OCI-LY7 (cell line): ENCODE data around the gene SLC37A1.

Experiments
- CTCF ChIP-seq: fragments of 200-600 bp; sonication (generic); conservative IDR thresholded peaks from 2 replicates; pipeline ENCODE4 v1.5.1; 2014; ENCODE audit warnings: mild to moderate bottlenecking, antibody characterized with exemption, low read length, moderate library complexity, mixed read lengths
- EZH2phosphoT487 ChIP-seq: fragments of 200-600 bp; sonication (generic); IDR thresholded peaks from 2 replicates; pipeline ENCODE4 v1.6.1; 2018; ENCODE audit warnings: low read depth, borderline replicate concordance, mild to moderate bottlenecking, mixed run types, antibody characterized with exemption, low read length, moderate library complexity, mixed read lengths

GRCh38 chr21:42505090-42505726 is 8.4 kb upstream of the SLC37A1 start:
- TF ChIP-seq CTCF (no peak), EZH2phosphoT487 (no peak)
